Activated CD8-positive, alpha-beta T cell treated with anti-CD3 and anti-CD28 coated beads, Interleukin-2, amount 10 ng/mL, durations not matched to agents 7 days and 5 days (primary cell): ENCODE measurements around the gene CNGB1. TPM values are rescaled to one million over a fixed set of nuclear protein-coding genes. Genes with fewer than 3 reads are reported as not detected.

ENCODE experiments used
- ATAC-seq: fragments of 150-1000 bp; cut with Tn5 transposase; one replicate; pipeline ENCODE4 v1.10.0; 2021; ENCODE audit warnings: moderate library complexity
- CTCF ChIA-PET: fragments of 350-600 bp; sonication (Branson Sonifier 250); formaldehyde crosslinking; loops from one replicate; lab custom pipeline; 2021; ENCODE audit warnings: antibody characterized with exemption; lab: Charles Lee
- POLR2A ChIA-PET: fragments of 350-600 bp; sonication (Branson Sonifier 250); formaldehyde crosslinking; loops from one replicate; lab custom pipeline; 2021; ENCODE audit warnings: antibody characterized with exemption; lab: Charles Lee
- DNase-seq: peaks from one replicate; pipeline ENCODE4 v3.0.0-alpha.2; 2020
- H3K27ac Mint-ChIP-seq: one replicate; pipeline ENCODE4 v1.8.0; 2021; ENCODE audit warnings: mild to moderate bottlenecking, mixed read lengths
- H3K27me3 Mint-ChIP-seq: one replicate; pipeline ENCODE4 v1.8.0; 2021; ENCODE audit warnings: low read depth, mixed read lengths
- H3K36me3 Mint-ChIP-seq: one replicate; pipeline ENCODE4 v1.8.0; 2021; ENCODE audit warnings: low read depth, mixed read lengths
- H3K4me1 Mint-ChIP-seq: one replicate; pipeline ENCODE4 v1.8.0; 2021; ENCODE audit warnings: low read depth, mixed read lengths
- H3K4me3 Mint-ChIP-seq: one replicate; pipeline ENCODE4 v1.8.0; 2021; ENCODE audit warnings: mild to moderate bottlenecking, mixed read lengths
- H3K9me3 Mint-ChIP-seq: one replicate; pipeline ENCODE4 v1.8.0; 2022; ENCODE audit warnings: mixed read lengths; ENCODE audit not compliant: insufficient read depth
- total RNA-seq, 2 experiments: library from RNA; stranded (reverse); gene quantifications; one replicate each; pipeline ENCODE4 v1.2.3, GENCODE V29; 2021

The CNGB1 gene
- total RNA-seq, 2 experiments from 2014 or later: not detected

DNA sequence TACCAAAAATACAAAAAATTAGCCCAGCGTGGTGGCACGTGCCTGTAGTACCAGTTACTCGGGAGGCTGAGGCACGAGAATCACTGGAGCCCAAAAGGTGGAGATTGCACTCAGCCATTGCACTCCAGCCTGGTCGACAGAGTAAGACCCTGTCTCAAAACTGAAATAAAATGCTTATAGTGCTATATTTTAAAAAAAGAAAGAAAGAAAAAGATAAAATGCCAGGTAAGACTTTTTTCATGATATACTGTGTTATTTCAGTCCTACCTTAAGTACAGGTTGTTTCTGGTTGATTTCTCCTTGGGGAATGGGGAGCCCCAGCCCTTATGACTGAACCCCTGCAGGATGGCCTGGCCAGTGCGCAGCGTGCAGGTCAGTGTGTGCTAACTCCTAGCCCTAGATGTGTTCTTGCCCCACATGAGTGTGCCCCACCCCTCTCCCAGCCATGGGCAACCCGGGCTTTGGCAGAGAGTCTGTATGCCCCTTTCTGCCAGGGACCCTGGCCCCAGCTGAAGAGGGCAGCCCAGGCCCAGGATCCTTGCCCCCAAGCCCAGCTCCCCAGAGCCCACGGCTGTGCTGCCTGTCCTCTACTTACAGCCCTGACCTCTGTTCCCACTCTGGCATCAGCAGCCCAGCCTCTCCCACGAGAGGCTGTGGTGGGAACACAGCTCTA, 1.3 kb downstream of the CNGB1 start:
- Mint-ChIP-seq H3K4me3 (no peak overlapping the region), H3K27ac (no peak overlapping the region), H3K9me3 (no peaks in the 10 kb centered on the region), H3K4me1 (peaks cover 11% of the 10 kb centered on the region), H3K27me3 (peaks cover 2% of the 10 kb centered on the region), H3K36me3 (no peaks in the 10 kb centered on the region)
- DNase-seq (no peak), ATAC-seq (no peak)
- ChIA-PET POLR2A (no interaction called here), CTCF (no interaction called here)

DNA sequence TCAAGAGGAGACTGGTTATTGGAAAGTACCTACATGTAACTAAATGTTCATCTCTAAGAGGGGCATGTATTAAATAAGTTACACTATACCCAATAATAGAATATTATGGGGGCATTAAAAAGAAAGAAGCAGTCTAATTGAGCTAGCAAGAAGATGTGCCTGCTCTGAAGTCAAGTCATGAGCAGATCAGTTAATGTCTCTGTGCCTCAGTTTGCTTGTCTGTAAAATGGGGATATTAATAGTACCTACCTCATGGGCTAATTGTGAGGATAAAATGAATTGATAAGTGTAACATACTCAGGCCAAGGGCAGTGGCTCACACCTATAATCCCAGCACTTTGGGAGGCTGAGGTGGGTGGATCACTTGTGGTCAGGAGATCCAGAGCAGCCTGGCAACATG, 3.0 kb downstream of the CNGB1 start:
- H3K27me3 Mint-ChIP-seq: peaks cover 2% of the 10 kb centered on the region
- CTCF ChIA-PET: no interaction called here
- no peak overlapping the region for H3K27ac Mint-ChIP-seq
- H3K36me3 Mint-ChIP-seq: no peaks in the 10 kb centered on the region
- no peaks in the 10 kb centered on the region for H3K9me3 Mint-ChIP-seq
- POLR2A ChIA-PET: no interaction called here
- no peak for DNase-seq
- H3K4me3 Mint-ChIP-seq: no peak overlapping the region
- no peak for ATAC-seq
- H3K4me1 Mint-ChIP-seq: peaks cover 11% of the 10 kb centered on the region

DNA sequence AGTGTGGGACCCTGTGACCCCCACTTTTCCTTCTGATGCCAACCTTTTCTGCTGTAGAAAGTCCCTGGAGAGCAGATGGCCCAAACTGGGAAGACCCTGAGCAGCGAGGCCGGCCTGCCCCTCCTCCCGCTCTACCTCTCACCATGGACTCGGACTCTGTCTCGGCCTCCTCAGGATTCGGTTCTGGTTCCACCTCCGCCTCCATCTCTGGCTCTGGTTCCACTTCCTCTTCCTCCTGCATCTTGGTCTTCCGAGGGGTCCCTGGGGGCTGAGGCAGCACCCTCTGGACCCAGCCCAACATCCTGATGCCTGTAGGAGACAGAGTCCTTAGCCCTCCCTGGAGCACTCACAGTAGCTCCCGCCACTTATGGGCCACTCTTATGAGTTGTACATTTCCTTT, 3.9 kb downstream of the CNGB1 start:
- POLR2A ChIA-PET: no interaction called here
- Mint-ChIP-seq H3K4me3 (no peak overlapping the region), H3K27ac (no peak overlapping the region), H3K27me3 (peaks cover 2% of the 10 kb centered on the region), H3K4me1 (peaks cover 2% of the 10 kb centered on the region), H3K36me3 (no peaks in the 10 kb centered on the region), H3K9me3 (no peaks in the 10 kb centered on the region)
- DNase-seq (no peak), ATAC-seq (no peak)
- CTCF ChIA-PET: interaction anchor here (1.4 kb wide), 1 partner anchor 10 kb away, joined by 3 read pairs; no protein-coding TSS in a partner anchor

DNA sequence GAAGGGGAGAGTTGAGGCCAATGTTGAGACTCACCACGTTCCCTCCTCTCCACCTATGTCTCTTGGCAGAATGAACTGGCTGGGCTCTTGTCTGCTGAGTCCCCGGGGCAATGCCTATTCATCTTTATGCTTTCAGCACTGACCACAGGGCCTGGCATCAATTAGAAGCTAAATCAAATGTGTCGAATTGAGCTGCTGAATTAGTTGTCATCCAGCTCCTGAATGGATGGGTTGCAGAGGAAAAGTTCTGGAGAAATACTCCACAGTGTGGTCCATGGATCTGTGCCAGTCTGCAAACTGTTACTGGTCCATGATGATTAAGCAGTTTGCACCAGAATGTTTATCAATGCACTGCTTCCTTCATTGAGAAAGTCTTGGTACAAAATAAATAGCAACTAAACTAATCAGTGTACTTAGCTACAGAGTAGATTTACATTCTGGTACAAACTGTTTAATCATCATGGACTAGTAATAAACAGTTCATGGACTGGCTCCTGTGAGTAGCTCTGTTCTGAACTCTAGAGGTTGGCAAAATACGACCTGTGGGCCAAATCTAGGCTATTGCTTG, 4.6 kb downstream of the CNGB1 start:
- ChIA-PET CTCF (interaction anchor here (1.2 to 1.4 kb wide), 2 partner anchors 10 to 14 kb away, joined by 3 read pairs; no protein-coding TSS in a partner anchor), POLR2A (no interaction called here)
- Mint-ChIP-seq H3K36me3 (no peaks in the 10 kb centered on the region), H3K27ac (no peak overlapping the region), H3K27me3 (peaks cover 2% of the 10 kb centered on the region), H3K9me3 (no peaks in the 10 kb centered on the region), H3K4me1 (no peaks in the 10 kb centered on the region), H3K4me3 (no peak overlapping the region)
- DNase-seq (no peak), ATAC-seq (no peak)

DNA sequence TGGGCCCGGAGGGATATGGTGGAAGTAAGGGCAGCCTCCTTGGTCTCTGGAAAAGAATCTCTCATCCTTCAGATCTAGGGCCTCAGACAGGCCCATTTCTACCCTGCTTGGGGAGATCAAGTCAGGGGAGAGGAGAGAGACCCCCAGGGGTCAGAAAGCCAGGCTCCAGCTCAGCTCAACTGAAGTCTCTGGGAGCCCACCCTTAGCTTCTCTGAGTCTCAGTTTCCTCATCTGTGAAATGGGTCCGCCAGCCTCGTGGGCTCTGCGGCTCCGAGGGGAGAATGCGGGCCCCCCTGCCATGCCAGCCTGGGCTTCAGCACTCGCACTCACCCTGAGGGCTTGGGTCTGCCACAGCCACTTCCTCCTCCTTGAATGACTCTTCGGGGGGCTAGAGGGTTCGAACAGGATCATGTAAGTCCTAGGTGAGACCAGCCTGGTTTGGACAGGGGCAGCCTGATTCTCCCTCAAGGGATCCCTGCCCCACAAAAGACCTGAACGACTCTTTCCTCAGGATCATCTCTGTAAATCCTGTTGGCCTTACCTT, 6.7 kb downstream of the CNGB1 start:
- POLR2A ChIA-PET: no interaction called here
- CTCF ChIA-PET: no interaction called here
- ATAC-seq (no peak), DNase-seq (no peak)
- H3K4me3 Mint-ChIP-seq: no peak overlapping the region
- no peaks in the 10 kb centered on the region for H3K4me1 Mint-ChIP-seq
- no peaks in the 10 kb centered on the region for H3K27me3 Mint-ChIP-seq
- no peaks in the 10 kb centered on the region for H3K36me3 Mint-ChIP-seq
- H3K9me3 Mint-ChIP-seq: no peaks in the 10 kb centered on the region
- no peak overlapping the region for H3K27ac Mint-ChIP-seq

DNA sequence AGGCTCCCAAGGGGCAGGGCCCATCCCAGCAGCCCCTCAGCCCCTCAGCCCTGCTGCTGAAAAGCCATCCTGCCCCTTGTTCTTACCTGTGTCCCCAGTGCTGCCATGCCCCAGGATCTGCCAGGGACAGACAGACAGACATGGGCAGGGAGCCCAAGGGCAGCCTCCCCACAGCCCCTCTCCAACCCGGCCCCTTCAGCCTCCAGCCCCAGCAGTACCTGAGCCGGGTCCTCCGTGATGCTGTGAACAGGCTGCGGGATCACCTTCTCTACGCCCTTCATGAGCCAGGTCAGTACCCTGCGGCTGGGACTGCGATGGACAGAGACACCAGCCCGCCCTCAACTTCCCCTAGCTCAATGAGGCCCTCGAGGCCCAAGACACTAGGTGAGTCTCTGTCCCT, 8.2 kb downstream of the CNGB1 start:
- ATAC-seq (no peak), DNase-seq (no peak)
- H3K4me1 Mint-ChIP-seq: no peaks in the 10 kb centered on the region
- H3K36me3 Mint-ChIP-seq: no peaks in the 10 kb centered on the region
- CTCF ChIA-PET: no interaction called here
- no peaks in the 10 kb centered on the region for H3K27me3 Mint-ChIP-seq
- POLR2A ChIA-PET: no interaction called here
- no peak overlapping the region for H3K27ac Mint-ChIP-seq
- H3K4me3 Mint-ChIP-seq: no peak overlapping the region
- H3K9me3 Mint-ChIP-seq: no peaks in the 10 kb centered on the region

DNA sequence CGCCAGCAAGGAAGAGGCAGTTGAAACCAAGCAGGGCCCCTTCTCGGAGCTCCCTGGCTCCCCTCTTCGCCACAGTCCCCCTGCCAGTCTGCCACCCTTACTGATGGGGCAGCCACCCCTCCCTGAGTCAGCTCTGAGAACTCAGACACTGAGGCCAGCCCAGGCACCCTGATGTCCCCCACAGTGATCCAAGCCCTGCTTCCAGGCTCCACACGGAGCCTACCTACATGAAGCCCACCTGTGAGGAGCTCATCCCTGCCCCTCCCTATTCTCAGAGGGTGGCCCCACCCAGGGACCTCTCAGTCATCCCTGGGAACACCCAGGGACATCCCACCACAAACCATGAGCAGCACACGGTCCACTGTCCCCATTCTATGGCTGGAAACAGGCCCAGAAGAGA, 8.9 kb downstream of the CNGB1 start:
- DNase-seq: no peak
- Mint-ChIP-seq H3K4me1 (no peaks in the 10 kb centered on the region), H3K27ac (no peak overlapping the region), H3K36me3 (no peaks in the 10 kb centered on the region), H3K27me3 (no peaks in the 10 kb centered on the region), H3K4me3 (no peak overlapping the region), H3K9me3 (no peaks in the 10 kb centered on the region)
- POLR2A ChIA-PET: no interaction called here
- ATAC-seq: no peak
- CTCF ChIA-PET: no interaction called here

DNA sequence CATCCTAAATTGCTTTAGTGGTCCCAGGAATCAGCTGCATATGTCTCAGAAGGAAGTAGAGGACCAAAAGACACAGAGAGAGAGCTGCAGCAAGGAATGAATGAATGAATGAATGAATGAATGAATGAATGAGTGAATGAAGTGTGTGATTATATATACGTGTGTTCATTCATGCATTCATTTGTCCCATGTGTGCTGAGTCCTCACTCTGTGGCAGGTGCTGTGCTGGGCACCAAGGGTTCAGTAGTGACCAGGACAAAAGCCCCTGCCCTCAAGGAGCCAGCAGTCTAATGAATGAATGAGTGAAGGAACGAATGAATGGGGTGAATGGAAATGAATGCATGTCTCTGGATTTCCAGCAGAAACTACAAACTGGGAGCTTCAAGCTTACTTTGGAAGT, 9.4 kb downstream of the CNGB1 start:
- Mint-ChIP-seq H3K9me3 (no peaks in the 10 kb centered on the region), H3K4me1 (no peaks in the 10 kb centered on the region), H3K4me3 (no peak overlapping the region), H3K36me3 (no peaks in the 10 kb centered on the region), H3K27me3 (no peaks in the 10 kb centered on the region), H3K27ac (no peak overlapping the region)
- ChIA-PET POLR2A (no interaction called here), CTCF (no interaction called here)
- DNase-seq (no peak), ATAC-seq (no peak)

DNA sequence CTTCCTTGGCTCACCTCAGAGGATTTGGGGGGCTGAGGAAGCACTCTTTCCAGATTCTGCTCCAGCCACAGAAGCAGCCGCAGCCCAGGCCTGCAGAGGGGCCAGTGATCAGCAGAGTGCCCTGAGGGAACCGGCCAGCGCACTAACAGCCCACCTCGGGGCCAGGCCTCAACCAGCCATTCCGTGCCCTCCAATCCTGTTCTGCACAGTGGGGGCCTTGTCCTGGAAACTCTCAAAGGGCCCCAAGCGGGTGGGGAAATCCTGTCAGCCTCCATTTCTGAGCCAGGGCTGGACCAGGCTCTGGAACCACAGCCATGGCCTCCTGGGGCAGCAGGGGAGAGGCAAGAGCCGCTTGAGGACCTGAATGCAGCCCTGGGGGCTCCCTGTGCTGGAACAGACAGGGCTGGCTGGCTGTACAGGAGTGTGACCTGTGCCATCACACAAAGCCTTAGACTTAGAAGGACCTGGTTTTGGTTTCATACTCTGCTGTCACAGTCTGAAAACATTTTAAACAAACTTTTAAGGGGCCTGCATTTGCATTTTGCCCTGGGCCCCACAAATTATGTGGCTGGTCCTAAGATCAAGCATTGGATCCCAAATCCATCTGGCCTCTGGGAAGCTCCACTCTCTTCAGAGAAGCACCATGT, 10.0 kb downstream of the CNGB1 start:
- ATAC-seq (no peak), DNase-seq (no peak)
- no peaks in the 10 kb centered on the region for H3K27me3 Mint-ChIP-seq
- H3K9me3 Mint-ChIP-seq: no peaks in the 10 kb centered on the region
- H3K36me3 Mint-ChIP-seq: no peaks in the 10 kb centered on the region
- no peak overlapping the region for H3K4me3 Mint-ChIP-seq
- no peaks in the 10 kb centered on the region for H3K4me1 Mint-ChIP-seq
- H3K27ac Mint-ChIP-seq: no peak overlapping the region
- POLR2A ChIA-PET: no interaction called here
- CTCF ChIA-PET: no interaction called here

DNA sequence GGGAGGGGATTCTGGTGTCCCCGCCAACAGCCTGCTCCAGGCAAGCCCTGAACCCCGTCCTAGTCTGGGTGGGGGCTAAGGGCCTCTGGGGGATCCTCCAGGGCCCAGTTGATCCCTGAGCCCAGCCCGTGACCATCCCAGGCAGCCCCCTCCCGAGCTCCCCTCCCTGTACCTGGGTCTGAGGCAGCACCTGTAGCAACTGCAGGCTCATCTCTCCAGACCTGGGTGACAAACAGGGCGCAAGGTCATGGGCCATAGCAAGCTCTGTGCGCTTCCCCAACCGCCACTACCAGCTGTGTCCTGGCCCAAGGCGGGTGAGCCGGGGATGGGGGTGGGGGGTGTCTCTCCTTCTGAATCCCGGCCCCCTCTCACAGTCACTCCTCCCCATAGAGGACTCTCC, 10.6 kb downstream of the CNGB1 start:
- Mint-ChIP-seq H3K36me3 (no peaks in the 10 kb centered on the region), H3K9me3 (no peaks in the 10 kb centered on the region), H3K4me3 (no peak overlapping the region), H3K27me3 (no peaks in the 10 kb centered on the region), H3K4me1 (no peaks in the 10 kb centered on the region), H3K27ac (no peak overlapping the region)
- ChIA-PET CTCF (no interaction called here), POLR2A (no interaction called here)
- DNase-seq (no peak), ATAC-seq (no peak)

DNA sequence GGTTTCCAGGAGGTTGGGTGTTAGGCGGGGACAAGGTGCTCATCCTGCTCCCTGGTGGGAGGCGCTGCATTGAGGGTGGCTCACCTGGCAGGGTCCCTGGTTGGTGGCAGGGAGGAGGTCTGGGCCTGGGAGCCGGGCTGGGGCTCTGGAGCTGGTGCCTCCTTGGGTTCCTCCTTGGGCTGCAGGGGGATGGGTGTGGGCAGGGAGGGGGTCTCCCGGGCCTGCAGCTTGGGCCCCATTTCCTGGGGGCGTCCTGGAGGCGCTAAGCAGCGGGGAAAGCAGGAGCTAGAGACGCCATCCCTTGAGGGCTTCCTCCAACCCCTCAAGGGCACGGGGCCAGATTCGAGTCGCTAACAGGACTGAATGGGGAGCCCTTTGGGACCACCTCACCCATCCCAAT, 11.1 kb downstream of the CNGB1 start:
- Mint-ChIP-seq H3K4me1 (no peaks in the 10 kb centered on the region), H3K9me3 (no peaks in the 10 kb centered on the region), H3K4me3 (no peak overlapping the region), H3K36me3 (no peaks in the 10 kb centered on the region), H3K27ac (no peak overlapping the region), H3K27me3 (no peaks in the 10 kb centered on the region)
- POLR2A ChIA-PET: no interaction called here
- ATAC-seq (no peak), DNase-seq (no peak)
- CTCF ChIA-PET: no interaction called here

DNA sequence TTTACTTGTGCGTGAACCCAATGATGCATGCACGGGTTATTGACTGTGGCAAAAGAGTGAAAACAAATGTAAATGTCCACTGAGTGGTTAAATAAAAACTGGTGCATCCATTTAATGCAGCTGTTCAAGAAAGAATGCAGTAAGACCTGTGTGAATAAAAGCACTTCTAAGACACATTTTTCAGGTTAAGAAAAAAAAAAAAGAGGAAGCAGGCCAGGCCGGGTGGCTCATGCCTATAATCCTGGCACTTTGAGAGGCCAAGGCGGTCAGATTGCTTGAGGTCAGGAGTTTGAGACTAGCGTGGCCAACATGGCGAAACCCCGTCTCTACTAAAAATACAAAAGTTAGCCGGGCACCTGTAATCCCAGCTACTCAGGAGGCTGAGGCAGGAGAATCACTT, 11.8 kb downstream of the CNGB1 start:
- ATAC-seq: no peak
- DNase-seq: no peak
- Mint-ChIP-seq H3K4me3 (no peak overlapping the region), H3K36me3 (no peaks in the 10 kb centered on the region), H3K9me3 (no peaks in the 10 kb centered on the region), H3K27ac (no peak overlapping the region), H3K27me3 (no peaks in the 10 kb centered on the region), H3K4me1 (no peaks in the 10 kb centered on the region)
- ChIA-PET POLR2A (no interaction called here), CTCF (no interaction called here)
